Activated T-cell treated with anti-CD3 and anti-CD28 coated beads for 48 hours (primary cell): Measurements from ENCODE around the gene FFAR3.
A peak's percentile ranks its signal among the peaks of the same experiment; 100 is the strongest.

Experiments
- DNase-seq: peaks from one replicate; pipeline ENCODE4 v3.0.0-alpha.2; 2020; ENCODE audit warnings: low read depth

Gene FFAR3

DNA sequence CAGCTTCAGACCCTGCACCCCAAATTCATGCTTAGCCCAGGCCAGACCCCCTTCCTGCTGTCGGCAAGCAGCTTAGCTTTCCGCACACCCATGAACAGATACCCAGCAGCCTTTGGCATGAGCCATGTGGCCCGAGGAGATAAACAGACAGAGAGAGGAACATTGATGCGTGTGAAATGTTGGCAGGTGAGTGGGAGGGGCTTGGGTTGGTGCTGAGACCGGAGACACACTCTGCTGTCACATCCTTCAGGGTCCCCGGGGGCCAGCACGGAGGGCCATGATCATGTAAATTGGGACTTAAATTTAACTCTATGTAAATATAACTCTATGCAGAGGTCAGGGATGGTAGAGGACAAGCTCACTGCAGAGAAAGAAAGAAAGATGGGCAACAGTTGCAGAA lies 27.8 kb upstream of the FFAR3 start:
- DNase-seq, result no peak

DNA sequence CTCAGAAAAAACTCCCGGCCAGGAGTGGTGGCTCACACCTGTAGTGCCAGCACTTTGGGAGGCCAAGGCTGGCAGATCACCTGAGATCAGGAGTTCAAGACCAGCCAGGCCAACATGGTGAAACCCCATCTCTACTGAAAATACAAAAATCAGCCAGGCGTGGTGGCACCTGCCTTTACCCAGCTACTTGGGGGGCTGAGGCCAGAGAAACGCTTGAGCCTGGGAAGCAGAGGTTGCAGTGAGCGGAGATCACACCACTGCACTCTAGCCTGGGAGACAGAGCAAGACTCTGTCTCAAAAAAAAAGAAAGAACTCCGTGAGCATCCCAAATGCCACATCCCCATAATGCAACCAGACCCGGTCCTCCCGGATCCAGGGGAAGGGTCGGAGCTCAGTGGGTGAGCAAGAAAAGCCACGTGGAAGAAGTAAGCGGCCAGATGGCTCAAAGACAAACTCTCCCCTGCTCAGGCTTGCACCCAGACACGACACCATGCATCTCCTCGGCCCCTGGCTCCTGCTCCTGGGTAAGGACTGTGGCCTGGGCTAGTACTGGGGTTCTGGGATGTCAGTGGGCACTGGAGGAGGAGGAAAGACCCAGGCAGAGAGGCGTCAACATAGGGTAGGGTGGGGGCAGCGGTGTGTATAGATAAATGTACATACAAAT lies 26.6 kb upstream of the FFAR3 start:
- no peak for DNase-seq

DNA sequence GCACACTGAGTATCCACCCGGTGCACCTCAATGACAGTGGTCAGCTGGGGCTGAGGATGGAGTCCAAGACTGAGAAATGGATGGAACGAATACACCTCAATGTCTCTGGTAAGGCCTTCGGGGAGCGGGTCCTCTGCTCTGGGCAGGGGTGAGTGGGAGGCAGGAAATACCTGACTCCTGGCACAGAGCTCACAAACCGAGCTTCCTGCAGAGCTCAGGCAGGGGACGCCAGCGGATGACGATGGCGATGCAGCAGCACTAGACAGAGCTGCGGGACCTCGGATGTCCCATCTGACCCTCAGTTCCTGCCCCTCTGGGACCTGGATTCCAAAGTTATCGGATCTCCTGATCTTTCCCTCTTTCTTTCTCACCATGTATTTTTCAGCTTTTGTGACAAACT lies 25.4 kb upstream of the FFAR3 start:
- DNase-seq, result no peak

DNA sequence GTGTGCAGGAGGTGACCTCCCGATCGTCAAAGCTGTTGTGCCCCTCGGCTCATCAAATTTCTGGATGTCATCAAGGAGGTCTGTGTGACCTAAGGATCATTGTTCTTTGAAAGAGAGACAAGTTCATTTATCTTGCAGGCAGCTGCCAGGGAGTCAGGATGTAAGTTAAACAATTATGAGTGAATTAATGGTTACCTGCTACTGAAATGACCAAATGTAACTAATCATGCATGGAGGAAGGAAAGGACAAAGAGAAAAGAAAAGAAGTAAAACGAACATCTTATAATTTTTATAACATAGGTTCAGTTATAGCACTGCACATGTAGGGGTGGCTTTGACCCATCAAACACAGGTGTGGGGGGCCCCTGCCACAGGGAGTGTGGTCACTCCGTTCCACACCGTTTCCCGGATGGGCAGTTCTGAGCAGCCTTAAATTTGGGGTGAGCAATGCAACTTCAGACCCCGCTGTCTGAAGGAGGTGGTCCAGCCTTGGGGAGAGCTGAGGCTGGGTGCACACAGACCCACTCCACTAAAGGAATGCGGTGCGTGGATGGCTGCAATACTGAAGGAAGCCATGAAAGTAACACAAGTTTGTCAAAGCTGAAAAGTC lies 24.0 kb upstream of the FFAR3 start:
- DNase-seq, result no peak

DNA sequence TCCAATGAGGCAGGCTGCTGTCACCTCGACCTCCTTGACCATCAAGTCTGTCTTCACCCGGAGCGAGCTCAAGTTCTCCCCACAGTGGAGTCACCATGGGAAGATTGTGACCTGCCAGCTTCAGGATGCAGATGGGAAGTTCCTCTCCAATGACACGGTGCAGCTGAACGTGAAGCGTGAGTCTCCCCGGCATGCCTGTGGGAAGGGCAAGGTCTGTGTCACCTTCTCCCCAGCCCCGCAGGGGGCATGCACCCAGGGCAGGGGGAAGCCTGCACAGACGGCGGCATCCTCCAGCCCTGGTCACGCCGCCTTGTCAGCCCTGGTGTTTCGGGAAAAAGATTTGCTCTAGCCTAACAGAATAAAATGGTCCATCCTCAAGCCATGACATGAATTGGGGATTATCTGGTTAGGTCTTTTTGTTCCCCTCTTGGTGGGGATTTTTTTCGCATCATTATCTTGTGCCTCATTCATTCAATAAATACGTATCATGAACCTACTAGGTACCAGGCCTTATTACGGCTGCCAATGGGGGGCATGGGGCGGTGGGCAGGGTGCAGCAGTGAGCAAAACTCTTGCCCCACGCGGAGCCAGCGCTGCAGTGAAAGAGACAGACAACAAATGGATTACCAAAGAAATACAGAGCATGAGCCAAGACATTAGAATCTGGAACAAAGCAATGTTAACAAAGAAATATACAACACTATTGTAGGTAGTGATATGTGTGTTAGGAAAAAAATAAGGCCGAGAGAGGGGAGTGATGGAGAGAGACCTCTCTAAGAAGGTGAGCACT lies 21.9 kb upstream of the FFAR3 start:
- DNase-seq, result no peak

DNA sequence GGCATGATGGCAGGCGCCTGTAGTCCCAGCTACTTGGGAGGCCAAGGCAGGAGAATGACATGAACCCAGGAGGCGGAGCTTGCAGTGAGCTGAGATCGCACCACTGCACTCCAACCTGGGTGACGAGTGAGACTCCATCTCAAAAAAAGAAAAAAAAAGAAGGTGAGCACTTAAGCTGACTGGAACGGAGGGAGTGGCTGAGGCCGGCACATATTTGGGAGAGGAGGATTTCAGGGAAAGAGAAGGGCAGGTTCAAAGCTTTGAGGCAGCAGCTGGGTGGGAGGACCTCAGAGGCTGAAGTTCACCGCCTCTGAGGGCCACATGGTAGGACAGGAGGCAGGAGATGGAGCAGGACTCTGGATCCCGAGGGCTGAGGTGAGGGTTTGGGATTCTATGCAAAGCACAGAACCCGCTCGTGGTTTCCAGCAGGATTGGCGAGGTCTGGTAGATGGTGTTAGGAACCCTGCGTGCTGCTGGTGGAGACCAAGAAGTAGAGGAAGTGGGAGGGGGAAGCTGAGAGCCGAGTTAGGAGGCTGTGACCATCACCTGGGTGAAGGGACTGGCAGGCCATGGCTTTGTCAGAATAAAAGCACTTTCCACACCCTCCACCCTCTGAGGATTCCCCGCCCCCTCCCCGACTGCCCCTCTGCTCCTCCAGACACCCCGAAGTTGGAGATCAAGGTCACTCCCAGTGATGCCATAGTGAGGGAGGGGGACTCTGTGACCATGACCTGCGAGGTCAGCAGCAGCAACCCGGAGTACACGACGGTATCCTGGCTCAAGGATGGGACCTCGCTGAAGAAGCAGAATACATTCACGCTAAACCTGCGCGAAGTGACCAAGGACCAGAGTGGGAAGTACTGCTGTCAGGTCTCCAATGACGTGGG lies 20.9 kb upstream of the FFAR3 start:
- no peak for DNase-seq

DNA sequence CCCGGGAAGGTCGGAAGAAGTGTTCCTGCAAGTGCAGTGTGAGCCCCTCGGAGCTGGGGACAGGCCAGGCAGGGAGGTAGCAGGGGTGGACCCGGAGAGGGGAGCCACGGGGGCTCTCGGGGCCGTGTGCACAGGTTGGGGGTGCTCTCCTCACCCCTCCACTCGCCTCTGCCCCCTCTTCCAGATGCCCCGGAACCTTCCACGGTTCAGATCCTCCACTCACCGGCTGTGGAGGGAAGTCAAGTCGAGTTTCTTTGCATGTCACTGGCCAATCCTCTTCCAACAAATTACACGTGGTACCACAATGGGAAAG lies 20.3 kb upstream of the FFAR3 start:
- DNase-seq, result no peak

DNA sequence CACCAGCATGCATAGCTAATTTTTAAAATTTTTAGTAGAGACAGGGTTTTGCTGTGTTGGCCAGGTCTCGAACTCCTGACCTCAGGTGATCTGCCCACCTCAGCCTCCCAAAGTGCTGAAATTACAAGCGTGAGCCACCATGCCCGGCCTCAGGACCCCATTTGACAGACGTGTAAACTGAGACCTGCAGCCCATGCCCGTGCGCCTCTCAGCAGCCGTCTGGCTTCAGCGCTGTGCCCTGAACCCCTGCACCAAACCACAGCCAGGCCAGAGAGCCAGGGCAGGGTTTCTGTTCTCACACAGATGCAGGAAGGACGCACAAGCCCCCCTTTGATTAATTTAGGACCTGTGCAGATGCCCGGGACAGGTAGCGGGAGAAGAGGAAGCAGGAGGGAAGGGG lies 17.8 kb upstream of the FFAR3 start:
- DNase-seq, result no peak

DNA sequence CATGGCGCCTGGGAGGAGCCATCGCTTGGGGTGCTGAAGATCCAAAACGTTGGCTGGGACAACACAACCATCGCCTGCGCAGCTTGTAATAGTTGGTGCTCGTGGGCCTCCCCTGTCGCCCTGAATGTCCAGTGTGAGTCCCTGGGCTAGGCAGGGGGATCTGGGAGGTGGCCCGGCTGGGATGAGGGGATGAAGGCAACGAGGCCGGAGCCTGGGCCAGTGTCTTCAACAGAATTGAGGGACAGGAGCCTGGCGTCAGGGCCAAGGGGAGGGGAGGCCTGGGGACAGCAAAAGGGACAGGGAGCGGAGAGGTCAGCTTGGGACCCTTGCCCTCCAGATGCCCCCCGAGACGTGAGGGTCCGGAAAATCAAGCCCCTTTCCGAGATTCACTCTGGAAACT lies 17.3 kb upstream of the FFAR3 start:
- DNase-seq, result no peak

DNA sequence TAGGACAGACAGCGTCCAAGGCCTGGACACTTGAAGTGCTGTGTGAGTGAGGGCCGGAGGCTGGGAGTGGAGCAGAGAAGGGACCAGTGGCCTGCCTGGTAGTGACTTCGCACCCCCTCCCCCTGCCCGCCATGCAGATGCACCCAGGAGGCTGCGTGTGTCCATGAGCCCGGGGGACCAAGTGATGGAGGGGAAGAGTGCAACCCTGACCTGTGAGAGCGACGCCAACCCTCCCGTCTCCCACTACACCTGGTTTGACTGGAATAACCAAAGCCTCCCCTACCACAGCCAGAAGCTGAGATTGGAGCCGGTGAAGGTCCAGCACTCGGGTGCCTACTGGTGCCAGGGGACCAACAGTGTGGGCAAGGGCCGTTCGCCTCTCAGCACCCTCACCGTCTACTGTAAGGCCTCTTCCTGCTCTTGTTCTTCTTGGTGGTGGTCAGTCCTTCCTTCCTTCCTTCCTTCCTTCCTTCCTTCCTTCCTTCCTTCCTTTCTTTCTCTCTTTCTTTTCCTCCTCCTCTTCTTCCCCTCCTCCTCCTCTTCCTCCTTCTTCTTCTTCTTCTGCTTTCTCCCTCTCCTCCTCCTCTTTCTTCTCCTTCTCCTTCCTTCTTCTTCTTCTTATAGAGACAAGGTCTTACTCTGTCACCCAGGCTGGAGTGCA lies 16.6 kb upstream of the FFAR3 start:
- no peak for DNase-seq

DNA sequence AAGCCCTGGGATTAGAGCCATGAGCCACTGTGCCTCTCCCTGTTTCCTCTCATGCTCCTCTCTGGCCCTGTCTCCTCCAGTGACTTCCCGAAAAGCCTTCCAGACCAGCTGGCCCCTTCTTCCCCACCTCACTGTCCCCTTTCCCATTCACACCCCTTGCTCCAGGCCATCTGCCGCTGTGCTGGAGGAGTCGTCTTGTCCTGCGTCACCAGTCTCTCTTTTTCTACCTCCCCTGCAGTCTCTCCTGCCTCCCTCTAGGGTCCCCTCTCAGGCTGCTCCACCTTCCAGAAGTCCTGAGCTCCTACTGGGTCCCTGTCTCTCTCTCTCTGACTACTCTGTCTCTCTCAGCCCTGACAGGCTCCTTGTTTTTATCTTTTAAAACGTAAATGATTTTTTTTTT lies 15.8 kb upstream of the FFAR3 start:
- no peak for DNase-seq

DNA sequence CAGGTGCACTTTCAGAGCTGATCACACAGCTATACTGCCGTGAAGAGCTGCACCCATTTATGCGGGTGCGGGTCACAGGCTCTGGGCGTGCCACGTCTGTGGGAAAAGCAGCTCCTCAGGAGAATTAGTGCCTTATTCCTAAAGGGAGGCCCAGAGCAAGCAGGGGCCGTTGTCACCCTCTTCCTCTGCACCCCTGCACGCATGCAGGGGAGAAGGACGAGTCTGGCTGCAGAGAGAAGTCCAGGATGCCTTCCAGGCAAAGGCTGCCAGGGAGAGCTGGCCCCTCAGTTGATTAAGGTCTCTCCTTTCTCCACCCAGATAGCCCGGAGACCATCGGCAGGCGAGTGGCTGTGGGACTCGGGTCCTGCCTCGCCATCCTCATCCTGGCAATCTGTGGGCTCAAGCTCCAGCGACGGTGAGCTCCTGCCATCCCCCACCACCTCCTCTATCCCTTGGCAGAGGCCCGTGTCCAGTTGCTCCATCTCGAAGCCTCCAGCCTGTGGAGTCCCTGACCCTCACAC lies 13.7 kb upstream of the FFAR3 start:
- DNase-seq, result no peak

DNA sequence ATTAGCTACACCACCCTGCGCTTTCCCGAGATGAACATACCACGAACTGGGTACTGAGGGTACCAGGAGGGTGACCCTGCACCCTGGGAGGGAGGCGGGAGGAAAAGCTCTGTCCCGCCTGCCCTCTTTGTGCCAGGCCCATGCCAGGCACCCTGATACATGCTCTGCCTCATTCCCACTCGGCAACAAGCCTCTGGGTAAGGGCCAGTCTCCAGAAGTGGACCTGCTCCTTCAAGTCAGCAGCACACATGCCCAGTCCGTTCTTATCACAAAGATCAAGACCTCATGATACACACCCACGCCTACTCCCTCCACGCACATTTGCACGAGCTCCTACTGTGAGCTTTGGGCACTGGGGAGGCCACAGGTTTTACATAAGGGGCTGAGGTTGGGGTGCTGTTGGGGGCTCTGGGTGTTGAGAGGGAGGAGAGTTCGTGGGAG lies 12.6 kb upstream of the FFAR3 start:
- no peak for DNase-seq

DNA sequence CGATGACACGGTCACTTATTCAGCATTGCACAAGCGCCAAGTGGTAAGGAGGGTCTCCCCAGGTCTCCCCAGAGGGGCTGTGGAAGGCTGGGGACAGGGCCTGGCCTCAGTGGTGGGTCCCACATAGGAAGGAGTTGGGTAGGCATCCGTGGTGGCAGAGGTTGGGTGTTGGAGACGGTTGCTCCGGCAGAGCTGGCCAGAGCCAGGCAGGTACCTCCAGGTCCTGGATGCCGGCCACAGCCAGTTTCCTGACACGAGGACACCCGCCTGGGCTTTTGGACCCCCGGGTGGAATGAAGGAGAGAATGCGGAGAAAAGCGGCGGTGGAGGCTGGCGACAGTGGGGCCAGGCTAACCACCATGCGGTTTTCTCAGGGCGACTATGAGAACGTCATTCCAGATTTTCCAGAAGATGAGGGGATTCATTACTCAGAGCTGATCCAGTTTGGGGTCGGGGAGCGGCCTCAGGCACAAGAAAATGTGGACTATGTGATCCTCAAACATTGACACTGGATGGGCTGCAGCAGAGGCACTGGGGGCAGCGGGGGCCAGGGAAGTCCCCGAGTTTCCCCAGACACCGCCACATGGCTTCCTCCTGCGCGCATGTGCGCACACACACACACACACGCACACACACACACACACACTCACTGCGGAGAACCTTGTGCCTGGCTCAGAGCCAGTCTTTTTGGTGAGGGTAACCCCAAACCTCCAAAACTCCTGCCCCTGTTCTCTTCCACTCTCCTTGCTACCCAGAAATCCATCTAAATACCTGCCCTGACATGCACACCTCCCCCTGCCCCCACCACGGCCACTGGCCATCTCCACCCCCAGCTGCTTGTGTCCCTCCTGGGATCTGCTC lies 11.8 kb upstream of the FFAR3 start:
- peak; percentile 72 for DNase-seq

DNA sequence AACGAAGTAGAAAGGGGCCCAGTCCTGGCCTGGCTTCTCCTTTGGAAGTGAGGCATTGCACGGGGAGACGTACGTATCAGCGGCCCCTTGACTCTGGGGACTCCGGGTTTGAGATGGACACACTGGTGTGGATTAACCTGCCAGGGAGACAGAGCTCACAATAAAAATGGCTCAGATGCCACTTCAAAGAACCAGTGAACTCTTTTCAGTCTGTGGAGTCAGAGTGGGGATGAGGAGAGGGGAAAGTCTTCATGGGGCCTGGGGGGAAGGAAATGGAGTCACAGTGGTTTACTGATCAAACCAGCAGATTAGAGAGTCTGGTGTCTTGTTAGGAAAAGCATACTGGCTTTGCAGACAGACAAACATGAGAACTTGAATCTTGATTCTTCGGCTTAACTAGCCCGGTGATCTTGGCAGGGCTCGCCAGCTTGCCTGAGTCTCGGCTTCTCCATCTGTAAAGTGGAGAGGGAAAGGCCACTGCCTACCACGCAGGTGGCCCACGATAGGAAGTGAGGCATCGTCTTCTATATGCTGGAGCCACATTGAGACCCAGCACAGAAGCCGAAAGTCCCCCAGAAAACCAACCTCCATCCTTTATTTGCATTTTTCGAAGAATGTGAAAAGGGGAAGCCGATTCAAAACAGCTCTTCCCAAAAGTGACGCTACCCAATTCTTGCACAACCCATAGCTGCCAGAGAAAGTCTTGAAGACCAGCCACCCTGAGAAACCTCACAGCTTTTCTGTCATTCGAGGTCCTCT lies 10.9 kb upstream of the FFAR3 start, which contains the start of gene FFAR1:
Gene FFAR1 (plus strand): TSS at position 732 of the 759 bp plus-strand sequence. CDS start 3,650 bp downstream, outside the sequence.
- DNase-seq, result peak; percentile 51

DNA sequence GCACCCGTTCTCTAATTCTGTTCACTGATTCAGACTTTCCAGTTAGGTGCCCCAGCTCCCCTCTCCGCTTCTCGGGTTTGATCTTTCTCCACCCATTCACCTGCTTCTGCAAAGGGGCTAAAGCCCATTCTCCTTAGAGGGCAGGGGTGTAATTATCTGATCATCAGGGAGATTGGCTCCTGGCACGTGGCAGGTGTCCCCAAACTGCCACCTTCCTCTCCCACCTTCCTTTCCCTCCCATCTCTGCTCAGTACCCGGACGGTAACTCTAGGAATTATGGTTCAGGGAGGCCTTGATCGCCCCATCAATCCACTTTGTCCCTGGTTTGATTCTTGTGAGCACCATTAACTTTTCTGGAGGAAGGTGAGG lies 10.3 kb upstream of the FFAR3 start:
- DNase-seq, result no peak

DNA sequence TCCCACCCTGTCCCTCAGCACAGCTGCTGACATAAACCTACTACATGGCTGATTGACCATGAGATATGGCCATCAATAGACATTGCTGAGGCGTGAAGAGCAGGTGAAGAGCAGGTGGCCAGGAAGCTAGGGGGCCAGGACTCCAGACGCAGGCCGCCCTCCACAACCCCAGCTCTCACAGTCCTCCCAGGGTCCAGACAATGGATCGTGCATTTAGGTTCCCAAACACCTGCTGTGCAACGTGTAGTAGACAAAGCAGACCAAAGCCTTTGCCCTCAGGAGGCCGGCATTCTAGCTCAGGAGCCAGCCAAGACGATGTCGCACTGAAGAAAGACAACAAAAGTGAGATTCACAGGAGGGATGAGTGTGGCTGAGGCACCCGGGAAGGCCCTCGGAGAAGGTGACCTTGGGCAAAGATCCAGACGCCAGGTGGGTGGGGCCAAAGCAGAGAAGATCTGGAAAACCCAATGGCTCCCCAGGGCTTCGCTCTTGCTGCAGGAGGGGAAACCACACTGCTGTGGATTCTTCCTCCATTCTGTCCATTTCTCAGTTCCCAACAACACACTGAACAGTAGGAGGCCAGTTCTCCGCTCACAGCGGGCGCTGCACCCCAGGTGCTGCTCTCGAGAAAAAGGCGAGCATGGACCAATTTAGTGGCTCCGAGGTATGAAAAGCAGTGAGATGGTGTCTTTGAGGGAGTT lies 9.2 kb upstream of the FFAR3 start:
- DNase-seq, result no peak

DNA sequence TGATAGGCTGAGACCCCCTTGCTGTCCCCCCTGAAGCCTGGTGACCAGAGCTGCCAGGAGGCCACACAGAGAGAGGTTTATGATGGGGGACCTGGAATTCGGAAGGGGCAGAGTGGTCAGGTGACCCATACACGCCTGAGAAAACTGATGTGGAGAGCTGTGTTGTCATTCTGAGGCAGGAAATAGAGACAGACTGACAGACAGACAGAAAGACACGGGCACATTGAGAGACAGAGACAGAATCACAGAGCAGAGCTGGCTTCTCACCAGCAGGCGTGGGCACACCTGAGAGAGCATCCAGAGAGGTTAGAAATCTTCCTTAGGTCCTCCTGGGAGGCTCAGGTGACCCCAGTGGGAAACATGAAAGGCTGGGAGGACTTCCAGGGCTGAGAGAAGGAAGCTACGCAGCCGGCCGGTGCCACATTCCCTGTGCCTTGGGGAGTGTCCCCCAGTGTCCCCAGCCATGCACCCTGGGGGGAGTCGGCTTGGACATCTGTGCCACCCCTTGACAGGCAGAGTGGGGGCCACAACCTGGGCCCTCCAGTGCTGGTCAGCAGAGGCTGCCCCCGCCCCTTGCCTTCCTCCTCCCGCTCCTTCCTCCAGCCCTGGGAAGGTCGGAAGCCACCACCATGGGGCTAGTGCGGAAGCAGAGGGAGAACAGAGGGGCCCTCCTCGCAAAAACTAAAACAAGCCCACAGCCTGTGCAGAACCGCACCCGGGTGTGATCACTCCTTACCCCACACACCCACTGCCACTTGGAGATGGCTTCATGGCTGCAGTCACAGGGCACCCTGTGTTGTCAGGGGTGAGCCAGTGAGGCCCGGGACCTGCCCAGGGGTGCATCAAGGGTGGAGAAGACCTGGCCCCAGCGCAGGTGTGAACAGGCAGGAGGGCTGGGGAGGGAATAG lies 8.4 kb upstream of the FFAR3 start:
- no peak for DNase-seq
